Measurements from ENCODE around the gene NFASC. TPM values are rescaled to one million over a fixed set of nuclear protein-coding genes. Genes with fewer than 3 reads are reported as not detected.

Gene NFASC
- total RNA-seq, 1 experiment from 2014 or later, result 16.9 TPM

DNA sequence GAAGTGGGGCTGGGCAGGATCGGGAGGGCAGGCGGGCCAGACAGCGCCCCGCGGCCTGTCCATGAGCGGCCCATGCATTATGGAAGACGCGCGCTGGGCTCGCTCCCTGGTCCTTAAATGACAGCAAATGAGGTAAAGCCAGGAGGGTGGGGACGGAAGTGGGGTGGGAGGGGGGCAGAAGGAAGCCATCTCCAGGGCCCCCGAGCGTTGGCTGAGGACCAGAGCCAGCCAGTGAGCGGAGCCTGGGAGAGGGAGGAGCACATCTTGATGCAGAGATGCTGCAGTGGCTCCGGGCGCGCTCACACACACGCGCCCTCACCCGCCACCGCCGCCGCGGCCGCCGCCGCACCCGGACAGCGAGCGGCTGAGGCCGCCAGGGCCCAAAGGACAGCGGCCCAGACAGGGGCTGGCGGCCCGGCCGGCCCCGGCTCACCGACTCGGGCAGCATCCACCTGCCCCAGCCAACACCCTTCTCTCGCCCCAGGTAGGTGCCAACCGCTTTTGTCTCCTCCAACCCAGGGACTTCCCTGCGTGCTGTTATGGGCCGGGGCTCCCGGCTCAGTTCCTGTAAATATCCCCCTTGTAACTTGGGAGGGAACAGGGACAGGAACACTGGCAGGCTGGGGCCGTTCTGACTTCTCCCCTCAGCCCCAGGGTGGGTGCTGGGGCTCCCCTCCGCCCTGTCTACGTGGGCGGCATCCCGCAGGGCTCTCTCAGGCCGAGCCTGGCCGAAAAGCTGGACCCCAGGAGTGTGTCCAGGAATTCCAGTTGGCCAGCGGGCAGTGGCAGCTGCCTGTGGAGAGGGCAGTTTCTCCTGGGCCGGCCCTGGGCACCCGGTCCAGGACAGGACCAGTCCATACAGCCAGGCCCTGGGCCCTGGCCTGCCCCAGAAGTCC lies 172.5 kb downstream of the NFASC start, which contains the start of gene CNTN2:
TSS of gene CNTN2 (plus strand) at position 302 of the 896 bp plus-strand sequence. CDS start 9,974 bp downstream, outside the sequence.
- Histone ChIP-seq H3K27me3 (ENCODE audit: control insufficient read depth, insufficient read depth, low read length) (peaks cover 15% of the 10 kb centered on the region), H3K27ac (ENCODE audit: low read length) (no peak within 1 kb of the TSS), H3K4me1 (ENCODE audit: control insufficient read depth, insufficient read depth, low read length) (no peaks in the 10 kb centered on the region), H3K4me3 (ENCODE audit: low read depth in 2 of 2, low read length in 2 of 2) (no peak within 1 kb of the TSS), H3K36me3 (ENCODE audit: control insufficient read depth, insufficient read depth, low read length) (no peaks in the 10 kb centered on the region), H3K9me3 (ENCODE audit: control insufficient read depth, insufficient read depth, low read depth, low read length) (no peaks in the 10 kb centered on the region)
- peak; percentile 60 for ATAC-seq
- POLR2A ChIA-PET, result no interaction called here
- TF ChIP-seq POLR2AphosphoS5 (IDR thresholded peaks at IDR 0.05; ENCODE audit: low read depth, low read length) (no peak), TCF7L2 (IDR thresholded peaks at IDR 0.05; ENCODE audit: low read depth, low read length) (no peak), SIN3A (IDR thresholded peaks at IDR 0.05; ENCODE audit: borderline replicate concordance, insufficient read depth, low read depth, low read length) (no peak)
- TF ChIP-seq, protein P1, sequence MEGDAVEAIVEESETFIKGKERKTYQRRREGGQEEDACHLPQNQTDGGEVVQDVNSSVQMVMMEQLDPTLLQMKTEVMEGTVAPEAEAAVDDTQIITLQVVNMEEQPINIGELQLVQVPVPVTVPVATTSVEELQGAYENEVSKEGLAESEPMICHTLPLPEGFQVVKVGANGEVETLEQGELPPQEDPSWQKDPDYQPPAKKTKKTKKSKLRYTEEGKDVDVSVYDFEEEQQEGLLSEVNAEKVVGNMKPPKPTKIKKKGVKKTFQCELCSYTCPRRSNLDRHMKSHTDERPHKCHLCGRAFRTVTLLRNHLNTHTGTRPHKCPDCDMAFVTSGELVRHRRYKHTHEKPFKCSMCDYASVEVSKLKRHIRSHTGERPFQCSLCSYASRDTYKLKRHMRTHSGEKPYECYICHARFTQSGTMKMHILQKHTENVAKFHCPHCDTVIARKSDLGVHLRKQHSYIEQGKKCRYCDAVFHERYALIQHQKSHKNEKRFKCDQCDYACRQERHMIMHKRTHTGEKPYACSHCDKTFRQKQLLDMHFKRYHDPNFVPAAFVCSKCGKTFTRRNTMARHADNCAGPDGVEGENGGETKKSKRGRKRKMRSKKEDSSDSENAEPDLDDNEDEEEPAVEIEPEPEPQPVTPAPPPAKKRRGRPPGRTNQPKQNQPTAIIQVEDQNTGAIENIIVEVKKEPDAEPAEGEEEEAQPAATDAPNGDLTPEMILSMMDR (IDR thresholded peaks at IDR 0.05), result no peak
- TF ChIP-seq, protein P2, sequence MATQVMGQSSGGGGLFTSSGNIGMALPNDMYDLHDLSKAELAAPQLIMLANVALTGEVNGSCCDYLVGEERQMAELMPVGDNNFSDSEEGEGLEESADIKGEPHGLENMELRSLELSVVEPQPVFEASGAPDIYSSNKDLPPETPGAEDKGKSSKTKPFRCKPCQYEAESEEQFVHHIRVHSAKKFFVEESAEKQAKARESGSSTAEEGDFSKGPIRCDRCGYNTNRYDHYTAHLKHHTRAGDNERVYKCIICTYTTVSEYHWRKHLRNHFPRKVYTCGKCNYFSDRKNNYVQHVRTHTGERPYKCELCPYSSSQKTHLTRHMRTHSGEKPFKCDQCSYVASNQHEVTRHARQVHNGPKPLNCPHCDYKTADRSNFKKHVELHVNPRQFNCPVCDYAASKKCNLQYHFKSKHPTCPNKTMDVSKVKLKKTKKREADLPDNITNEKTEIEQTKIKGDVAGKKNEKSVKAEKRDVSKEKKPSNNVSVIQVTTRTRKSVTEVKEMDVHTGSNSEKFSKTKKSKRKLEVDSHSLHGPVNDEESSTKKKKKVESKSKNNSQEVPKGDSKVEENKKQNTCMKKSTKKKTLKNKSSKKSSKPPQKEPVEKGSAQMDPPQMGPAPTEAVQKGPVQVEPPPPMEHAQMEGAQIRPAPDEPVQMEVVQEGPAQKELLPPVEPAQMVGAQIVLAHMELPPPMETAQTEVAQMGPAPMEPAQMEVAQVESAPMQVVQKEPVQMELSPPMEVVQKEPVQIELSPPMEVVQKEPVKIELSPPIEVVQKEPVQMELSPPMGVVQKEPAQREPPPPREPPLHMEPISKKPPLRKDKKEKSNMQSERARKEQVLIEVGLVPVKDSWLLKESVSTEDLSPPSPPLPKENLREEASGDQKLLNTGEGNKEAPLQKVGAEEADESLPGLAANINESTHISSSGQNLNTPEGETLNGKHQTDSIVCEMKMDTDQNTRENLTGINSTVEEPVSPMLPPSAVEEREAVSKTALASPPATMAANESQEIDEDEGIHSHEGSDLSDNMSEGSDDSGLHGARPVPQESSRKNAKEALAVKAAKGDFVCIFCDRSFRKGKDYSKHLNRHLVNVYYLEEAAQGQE (IDR thresholded peaks at IDR 0.05; ENCODE audit: insufficient read depth in 1 of 2, low read depth in 2 of 2, low read length in 1 of 2), result no peak
- in situ Hi-C loops (cut with HindIII; ENCODE audit: low pct_unique_long_range_greater_than_20kb, low sequenced_read_pairs), result no loop called here
- intact Hi-C loops (cut with micrococcal nuclease; ENCODE audit: unreplicated experiment), result no loop called here
- BruUV-seq (replicated peaks), result no TSS peak
- DNase-seq (ENCODE audit: low read depth, low spot score), result no peak
- CTCF ChIA-PET, result no interaction called here

- Histone ChIP-seq H3K27ac (ENCODE audit: low read length) (no peak overlapping the region), H3K4me1 (ENCODE audit: control insufficient read depth, insufficient read depth, low read length) (no peaks in the 10 kb centered on the region), H3K36me3 (ENCODE audit: control insufficient read depth, insufficient read depth, low read length) (no peaks in the 10 kb centered on the region), H3K4me3 (ENCODE audit: low read depth in 2 of 2, low read length in 2 of 2) (no peak overlapping the region), H3K27me3 (ENCODE audit: control insufficient read depth, insufficient read depth, low read length) (peaks cover 15% of the 10 kb centered on the region), H3K9me3 (ENCODE audit: control insufficient read depth, insufficient read depth, low read depth, low read length) (no peaks in the 10 kb centered on the region)
- in situ Hi-C loops (cut with HindIII; ENCODE audit: low pct_unique_long_range_greater_than_20kb, low sequenced_read_pairs), result no loop called here
- intact Hi-C loops (cut with micrococcal nuclease; ENCODE audit: unreplicated experiment), result no loop called here
- DNase-seq (ENCODE audit: low read depth, low spot score) (no peak), ATAC-seq (no peak)
- ChIA-PET CTCF (no interaction called here), POLR2A (no interaction called here)
- BruUV-seq (replicated peaks), result no TSS peak
- TF ChIP-seq, protein P2 (IDR thresholded peaks at IDR 0.05; ENCODE audit: insufficient read depth in 1 of 2, low read depth in 2 of 2, low read length in 1 of 2), result no peak
- TF ChIP-seq SIN3A (IDR thresholded peaks at IDR 0.05; ENCODE audit: borderline replicate concordance, insufficient read depth, low read depth, low read length) (no peak), TCF7L2 (IDR thresholded peaks at IDR 0.05; ENCODE audit: low read depth, low read length) (no peak), POLR2AphosphoS5 (IDR thresholded peaks at IDR 0.05; ENCODE audit: low read depth, low read length) (no peak)
- TF ChIP-seq, protein P1 (IDR thresholded peaks at IDR 0.05), result no peak
Observed at GRCh38 chr1:205043866-205044265, 173.2 kb downstream of the NFASC start.
